Smooth muscle cell (in vitro differentiated cells): Measurements from ENCODE around the gene FUT6. TPM values are rescaled to one million over a fixed set of nuclear protein-coding genes. Genes with fewer than 3 reads are reported as not detected.

ENCODE experiments used
- DNase-seq: peaks from one replicate; lab custom pipeline; 2025; ENCODE audit not compliant: unreplicated experiment; lab: John Stamatoyannopoulos, UW
- H2AFZ ChIP-seq: fragments of 200-600 bp; sonication (generic); 2 replicates; pipeline ENCODE4 v1.6.0; 2016; ENCODE audit warnings: antibody characterized with exemption, low read depth, mild to moderate bottlenecking
- H3F3A ChIP-seq: fragments of 200-600 bp; sonication (generic); 2 replicates; pipeline ENCODE4 v1.6.0; 2017; ENCODE audit warnings: antibody characterized with exemption, low read depth
- H3K27ac ChIP-seq: fragments of 200-600 bp; sonication (generic); 2 replicates; pipeline ENCODE4 v1.5.1; 2016; ENCODE audit warnings: low read depth, mild to moderate bottlenecking
- H3K27me3 ChIP-seq: fragments of 200-600 bp; sonication (generic); 2 replicates; pipeline ENCODE4 v1.6.1; 2016; ENCODE audit warnings: low read depth, mild to moderate bottlenecking
- H3K36me3 ChIP-seq: fragments of 200-600 bp; sonication (generic); 2 replicates; pipeline ENCODE4 v1.5.1; 2016; ENCODE audit warnings: low read depth
- H3K4me1 ChIP-seq: fragments of 200-600 bp; sonication (generic); 2 replicates; pipeline ENCODE4 v1.5.1; 2016; ENCODE audit warnings: low read depth
- H3K4me2 ChIP-seq: fragments of 200-600 bp; sonication (generic); 2 replicates; pipeline ENCODE4 v1.6.0; 2016; ENCODE audit warnings: mild to moderate bottlenecking
- H3K4me3 ChIP-seq: fragments of 200-600 bp; sonication (generic); 2 replicates; pipeline ENCODE4 v1.5.1; 2016; ENCODE audit warnings: mild to moderate bottlenecking
- H3K79me2 ChIP-seq: fragments of 200-600 bp; sonication (generic); 2 replicates; pipeline ENCODE4 v1.6.0; 2016; ENCODE audit warnings: low read depth, mild to moderate bottlenecking
- H3K9ac ChIP-seq: fragments of 200-600 bp; sonication (generic); 2 replicates; pipeline ENCODE4 v1.6.0; 2016; ENCODE audit warnings: low read depth
- H3K9me3 ChIP-seq: fragments of 200-600 bp; sonication (generic); replicated peaks from 2 replicates; pipeline ENCODE4 v1.5.1; 2016; ENCODE audit warnings: low read depth
- H4K20me1 ChIP-seq: fragments of 200-600 bp; sonication (generic); 2 replicates; pipeline ENCODE4 v1.6.0; 2016; ENCODE audit warnings: low read depth
- CTCF ChIP-seq: fragments of 200-600 bp; sonication (generic); IDR thresholded peaks from 2 replicates; pipeline ENCODE4 v1.5.1; 2017; ENCODE audit warnings: borderline replicate concordance, mild to moderate bottlenecking, antibody characterized with exemption; ENCODE audit not compliant: insufficient read depth, poor library complexity, severe bottlenecking
- WGBS: methylation state at CpG from one replicate; pipeline ENCODE4 v1.1.7; 2016; ENCODE audit warnings: low lambda C conversion rate; 5-methylcytosine and 5-hydroxymethylcytosine counted together
- polyA plus RNA-seq: library from polyadenylated mRNA; unstranded; fragments of >200 nt; fragmentation: Nextera tagmentation; extraction: Ambion mirVana; gene quantifications from 2 replicates; pipeline ENCODE4 v1.2.1, GENCODE V29; 2016
- total RNA-seq: library from RNA; depleted of rRNA; stranded (reverse); fragments of >200 nt; gene quantifications from 2 replicates; pipeline ENCODE4 v1.2.3, GENCODE V29; 2014

The FUT6 gene
- total and polyA plus RNA-seq, 2 experiments from 2014 or later, result not detected

- no peak overlapping the region for H3K4me3 ChIP-seq
These were observed 30.4 kb downstream of the FUT6 start for GRCh38 chr19:5809053-5809452.

GRCh38 chr19:5808120-5808816 lies 31.2 kb downstream of the FUT6 start:
- no peaks in the 10 kb centered on the region for H3K79me2 ChIP-seq
- no peak for TF ChIP-seq CTCF
- H3K9me3 ChIP-seq, result no peaks in the 10 kb centered on the region
- H3K4me1 ChIP-seq, result no peaks in the 10 kb centered on the region
- no peaks in the 10 kb centered on the region for H4K20me1 ChIP-seq
- H3K9ac ChIP-seq, result no peak overlapping the region
- H3K27me3 ChIP-seq, result peaks cover 10% of the 10 kb centered on the region
- H3K36me3 ChIP-seq, result no peaks in the 10 kb centered on the region
- no peak for DNase-seq
- no peak overlapping the region for H3K4me3 ChIP-seq
- no peak overlapping the region for H3K4me2 ChIP-seq
- peaks cover 11% of the 10 kb centered on the region for H3F3A ChIP-seq
- H3K27ac ChIP-seq, result no peak overlapping the region
- WGBS, result 95% methylated on average over 21 of the region's 21 CpGs
- no peak overlapping the region for H2AFZ ChIP-seq

More at GRCh38 chr19:5809053-5809452, 30.4 kb downstream of the FUT6 start:
- 90% methylated on average over 9 of the region's 9 CpGs for WGBS
- Histone ChIP-seq H3F3A (peaks cover 5% of the 10 kb centered on the region), H3K9me3 (no peaks in the 10 kb centered on the region), H2AFZ (no peak overlapping the region), H3K4me1 (no peaks in the 10 kb centered on the region), H3K4me2 (no peak overlapping the region), H3K9ac (no peak overlapping the region), H4K20me1 (no peaks in the 10 kb centered on the region), H3K79me2 (no peaks in the 10 kb centered on the region), H3K27ac (no peak overlapping the region), H3K27me3 (peaks cover 10% of the 10 kb centered on the region), H3K36me3 (no peaks in the 10 kb centered on the region)
- no peak for TF ChIP-seq CTCF
- DNase-seq, result no peak

- 95% methylated on average over 5 of the region's 5 CpGs for WGBS
- Histone ChIP-seq H3K4me2 (no peak overlapping the region), H3K27me3 (peaks cover 10% of the 10 kb centered on the region), H2AFZ (no peak overlapping the region), H3K27ac (no peak overlapping the region), H4K20me1 (no peaks in the 10 kb centered on the region), H3K9me3 (no peaks in the 10 kb centered on the region), H3K4me1 (no peaks in the 10 kb centered on the region), H3K79me2 (no peaks in the 10 kb centered on the region), H3K36me3 (no peaks in the 10 kb centered on the region), H3F3A (peaks cover 12% of the 10 kb centered on the region), H3K9ac (no peak overlapping the region), H3K4me3 (no peak overlapping the region)
- no peak for TF ChIP-seq CTCF
- no peak for DNase-seq
These were observed 32.6 kb downstream of the FUT6 start for GRCh38 chr19:5806905-5807304.

- Histone ChIP-seq H3K79me2 (no peaks in the 10 kb centered on the region), H3K27ac (no peak overlapping the region), H3K9ac (no peak overlapping the region), H3K4me3 (no peak overlapping the region), H3F3A (peaks cover 12% of the 10 kb centered on the region), H3K4me1 (no peaks in the 10 kb centered on the region), H3K36me3 (no peaks in the 10 kb centered on the region), H2AFZ (no peak overlapping the region), H3K4me2 (no peak overlapping the region), H3K27me3 (peaks cover 10% of the 10 kb centered on the region), H3K9me3 (no peaks in the 10 kb centered on the region), H4K20me1 (no peaks in the 10 kb centered on the region)
- TF ChIP-seq CTCF, result no peak
- no peak for DNase-seq
- WGBS, result 33% methylated on average over 6 of the region's 6 CpGs
These were observed 33.4 kb downstream of the FUT6 start for GRCh38 chr19:5806133-5806489.
